Retina (tissue), 1 donor: Measurements from ENCODE around the gene DOK5.
A peak's percentile ranks its signal among the peaks of the same experiment; 100 is the strongest.

Experiments
- DNase-seq: peaks from one replicate; pipeline ENCODE4 v3.0.0-alpha.2; 2016

Gene DOK5

DNA sequence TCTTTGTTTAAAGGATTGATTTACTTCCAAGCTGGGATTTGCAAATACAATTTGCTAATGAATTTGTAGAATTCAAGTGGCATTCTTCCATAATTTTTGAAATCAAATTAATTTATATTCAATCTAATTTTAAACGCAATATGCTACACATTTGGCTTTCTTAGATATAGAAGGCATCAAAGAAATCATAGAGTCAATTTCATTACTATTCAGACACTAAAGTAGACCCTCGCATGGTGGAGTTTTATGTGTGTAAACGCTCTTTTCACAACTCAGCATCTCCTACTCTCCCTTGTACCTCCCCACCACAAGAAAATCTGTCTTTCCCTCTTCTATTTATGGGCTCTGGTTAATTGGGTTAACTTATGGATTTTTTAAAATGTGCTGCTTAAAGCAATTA lies 144.3 kb downstream of the DOK5 start:
- no peak for DNase-seq

DNA sequence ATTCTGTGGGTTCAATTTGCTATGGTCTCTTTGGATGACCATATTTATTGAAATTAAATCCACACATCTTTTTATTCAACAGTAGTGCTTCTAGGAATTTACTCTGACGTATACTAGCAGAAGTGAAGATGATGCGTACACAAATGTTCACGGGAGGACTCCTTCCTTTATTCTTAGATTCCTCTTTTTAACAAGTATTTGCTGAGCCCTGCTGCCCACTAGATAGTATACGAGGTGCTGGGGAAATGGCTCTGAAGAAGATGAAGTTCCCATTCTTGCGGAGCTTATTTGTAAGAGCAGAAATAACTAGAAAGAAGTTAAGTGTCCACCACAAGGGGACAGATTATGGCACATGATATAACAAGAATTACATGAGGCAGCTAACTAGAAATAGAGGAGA lies 145.2 kb downstream of the DOK5 start:
- no peak for DNase-seq

DNA sequence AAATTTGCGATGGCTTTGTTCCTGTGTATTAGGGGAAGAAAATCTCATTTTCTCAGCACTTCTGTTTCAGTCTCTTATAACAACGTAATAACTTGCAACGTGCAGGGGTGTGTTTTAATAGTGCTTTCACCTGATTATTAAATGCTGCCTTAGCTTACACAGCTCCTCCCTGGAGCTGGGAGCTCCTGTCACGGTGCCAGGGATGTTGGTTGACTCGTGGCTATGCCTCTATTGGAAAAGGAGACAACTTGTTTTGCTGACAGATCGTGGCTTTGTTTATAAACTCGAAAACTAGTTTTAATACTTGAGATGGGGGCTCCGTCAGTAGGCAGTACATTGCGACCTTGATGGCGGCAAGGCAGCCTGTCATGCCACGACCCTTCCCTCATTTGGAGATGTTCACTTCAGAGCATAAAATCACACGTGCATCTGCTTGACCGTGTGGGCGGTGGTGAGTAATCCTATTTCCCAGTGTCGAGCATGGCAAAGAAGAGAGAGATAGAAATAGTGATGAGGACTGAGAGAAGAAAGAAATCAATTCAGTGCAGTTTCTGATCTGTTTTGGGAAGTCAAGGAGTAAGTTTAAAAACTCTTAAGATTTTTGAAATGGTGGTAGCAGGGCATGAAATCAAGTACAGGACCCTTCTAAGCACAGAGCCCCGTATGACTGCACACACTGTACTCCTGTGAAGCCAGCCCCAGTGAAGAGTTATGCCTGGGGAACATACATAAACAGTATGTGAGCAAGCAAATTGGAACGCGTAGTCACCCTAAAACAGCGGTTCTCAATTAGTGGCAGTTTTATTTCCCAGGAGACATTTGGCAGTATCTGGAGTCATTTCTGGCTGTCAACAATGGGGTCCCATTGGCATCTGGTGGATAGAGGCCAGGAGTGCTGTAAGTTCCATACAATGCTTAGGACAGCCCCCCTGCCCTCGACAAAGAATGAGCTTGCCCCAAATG lies 147.2 kb downstream of the DOK5 start:
- DNase-seq = no peak

DNA sequence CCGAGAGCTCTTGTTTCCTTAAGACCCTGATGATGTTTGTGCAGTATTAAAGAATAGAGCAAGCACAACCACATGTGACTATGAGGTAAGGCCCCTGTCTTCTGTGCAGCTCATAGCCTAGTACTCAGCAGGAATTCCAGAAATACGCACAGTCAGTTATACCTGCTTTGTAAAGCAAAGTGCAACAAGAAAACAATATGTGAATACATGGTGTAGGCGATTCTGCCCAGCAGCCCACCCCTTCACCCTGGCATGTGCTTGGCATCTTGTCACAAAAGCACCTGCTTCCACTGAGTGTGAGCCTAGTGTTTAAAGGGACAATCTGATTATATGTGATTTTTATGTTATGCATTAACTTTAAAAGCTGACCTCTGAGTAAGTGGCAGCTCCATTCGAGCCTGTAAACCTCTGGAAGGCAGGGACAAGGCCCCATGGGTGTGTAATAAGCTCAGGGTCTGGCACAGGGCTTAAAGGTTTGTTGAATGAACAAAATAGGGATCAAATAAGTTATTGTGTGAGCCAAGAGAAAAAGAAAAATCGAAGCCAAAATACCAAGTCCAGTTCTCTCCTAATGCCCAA lies 148.7 kb downstream of the DOK5 start:
- no peak for DNase-seq

DNA sequence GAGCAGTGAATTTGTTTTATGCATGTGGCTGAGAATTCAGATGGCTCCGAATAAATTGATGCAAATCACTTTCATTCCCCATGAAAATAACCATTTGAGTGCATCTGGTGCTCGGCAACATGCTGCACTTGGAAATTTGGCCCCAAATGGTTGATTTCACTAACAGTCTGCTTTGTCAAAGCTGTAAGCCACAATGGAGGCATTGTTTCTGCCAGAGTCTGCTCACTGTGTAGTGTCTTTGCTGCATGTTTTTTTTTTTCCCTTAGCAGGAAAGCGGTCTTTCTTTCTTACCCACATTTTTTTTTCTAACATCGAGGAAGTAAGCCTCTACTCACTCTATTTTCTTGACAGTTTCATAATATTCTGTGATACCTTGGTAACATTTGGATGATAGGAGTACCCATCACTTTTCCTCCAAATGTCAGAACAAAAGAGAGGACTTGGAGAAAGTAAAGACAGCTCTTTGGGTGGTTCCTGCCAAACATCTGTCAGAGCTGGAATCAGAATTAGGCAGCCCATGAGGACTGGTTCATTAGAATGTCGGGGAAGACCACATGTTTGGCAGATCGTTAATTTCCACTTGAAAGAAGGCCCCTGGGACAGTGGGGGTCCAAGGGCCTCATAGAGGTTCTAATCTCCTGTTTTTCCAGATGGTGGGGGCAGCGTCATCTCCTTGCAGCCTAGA lies 149.5 kb downstream of the DOK5 start:
- DNase-seq = peak; percentile 77

DNA sequence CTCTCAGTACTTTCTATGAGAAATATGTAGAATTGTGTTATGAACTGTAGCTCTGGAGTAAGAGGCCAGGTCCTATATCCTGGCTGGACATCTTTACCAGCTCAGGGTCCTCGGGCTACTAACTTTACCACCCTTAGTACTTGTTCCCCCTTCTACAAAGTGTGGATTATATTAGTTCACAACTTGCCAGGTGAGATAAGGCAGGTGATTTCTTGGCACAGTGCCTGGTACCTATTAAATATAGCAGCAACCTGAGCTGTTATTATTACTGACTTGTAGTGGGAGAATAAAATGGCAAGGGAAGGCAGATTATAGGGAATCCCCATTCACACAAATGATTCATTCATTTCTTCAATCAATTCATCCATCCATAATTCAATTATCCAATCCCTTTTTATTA lies 150.1 kb downstream of the DOK5 start:
- no peak for DNase-seq

DNA sequence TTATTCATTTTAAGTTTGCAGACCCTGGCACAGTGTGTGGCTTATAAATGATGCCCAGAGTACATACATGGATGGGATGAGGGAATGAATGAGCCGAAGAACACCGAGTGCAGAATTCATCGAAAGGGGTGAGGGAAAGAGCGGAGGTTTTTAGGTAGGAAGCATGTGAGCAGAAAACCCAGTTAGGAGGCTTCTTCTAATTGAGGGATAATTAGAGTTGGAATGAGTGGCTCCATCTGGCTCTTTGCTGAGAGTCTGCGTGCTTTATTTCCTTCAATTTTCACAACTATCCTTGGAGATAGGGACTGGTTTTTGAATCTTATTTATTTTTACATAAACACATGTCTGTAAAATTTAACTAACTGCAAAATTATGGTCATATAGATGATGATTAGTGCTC lies 150.7 kb downstream of the DOK5 start:
- DNase-seq = no peak

DNA sequence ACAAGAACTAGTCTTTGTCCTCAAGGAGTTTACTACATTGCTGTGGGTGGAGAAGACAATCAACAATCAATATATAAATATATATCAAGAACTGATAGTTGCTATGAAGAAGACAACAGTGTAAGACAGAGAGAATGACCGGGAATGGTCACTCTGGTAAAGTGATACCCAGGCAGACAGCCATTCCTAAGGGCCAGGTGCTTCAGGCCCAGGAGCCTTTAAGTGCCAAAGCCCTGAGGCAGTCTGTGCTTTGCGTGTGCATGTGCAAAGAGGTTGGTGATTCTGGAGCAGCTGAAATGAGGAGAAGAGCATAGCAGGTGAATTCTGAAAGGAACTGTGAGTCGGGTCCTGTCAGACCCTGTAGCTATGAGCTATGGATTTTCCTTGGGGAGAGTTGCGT lies 154.2 kb downstream of the DOK5 start:
- DNase-seq = no peak

DNA sequence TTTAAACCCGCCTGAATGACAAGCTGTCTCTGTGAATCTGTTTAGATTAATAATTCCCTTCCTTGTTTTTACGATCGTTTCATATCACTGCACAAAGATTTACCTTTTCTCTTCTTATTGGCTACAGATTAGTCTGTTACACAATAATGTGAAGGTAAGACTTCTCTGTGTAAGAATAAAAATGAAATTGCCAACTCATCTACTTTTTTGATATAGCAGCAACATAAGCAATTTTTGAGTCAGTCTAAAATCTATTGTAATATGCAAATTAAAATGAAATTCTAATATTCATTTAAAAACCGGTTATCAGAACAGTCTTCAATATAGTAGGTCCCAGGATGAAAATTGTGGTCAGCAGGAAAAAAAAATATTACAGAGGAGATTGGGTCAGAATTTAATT lies 155.2 kb downstream of the DOK5 start:
- no peak for DNase-seq

DNA sequence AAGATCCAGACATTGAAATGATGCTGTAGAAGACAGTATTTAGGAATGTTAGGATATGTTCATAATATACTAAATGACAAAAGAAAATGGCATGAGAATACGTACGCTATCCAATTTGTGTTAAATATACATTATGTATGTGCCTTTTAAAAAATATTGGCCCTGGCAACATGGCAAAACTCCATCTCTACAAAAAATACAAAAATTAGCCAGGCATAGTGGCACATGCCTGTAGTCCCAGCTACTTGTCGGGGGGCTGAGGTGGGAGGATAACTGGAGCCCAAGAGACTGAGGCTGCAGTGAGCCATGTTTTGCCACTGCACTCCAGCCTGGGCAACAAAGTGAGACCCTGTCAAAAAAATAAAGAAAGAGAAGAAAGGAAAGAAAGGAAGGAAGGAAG lies 155.7 kb downstream of the DOK5 start:
- no peak for DNase-seq

DNA sequence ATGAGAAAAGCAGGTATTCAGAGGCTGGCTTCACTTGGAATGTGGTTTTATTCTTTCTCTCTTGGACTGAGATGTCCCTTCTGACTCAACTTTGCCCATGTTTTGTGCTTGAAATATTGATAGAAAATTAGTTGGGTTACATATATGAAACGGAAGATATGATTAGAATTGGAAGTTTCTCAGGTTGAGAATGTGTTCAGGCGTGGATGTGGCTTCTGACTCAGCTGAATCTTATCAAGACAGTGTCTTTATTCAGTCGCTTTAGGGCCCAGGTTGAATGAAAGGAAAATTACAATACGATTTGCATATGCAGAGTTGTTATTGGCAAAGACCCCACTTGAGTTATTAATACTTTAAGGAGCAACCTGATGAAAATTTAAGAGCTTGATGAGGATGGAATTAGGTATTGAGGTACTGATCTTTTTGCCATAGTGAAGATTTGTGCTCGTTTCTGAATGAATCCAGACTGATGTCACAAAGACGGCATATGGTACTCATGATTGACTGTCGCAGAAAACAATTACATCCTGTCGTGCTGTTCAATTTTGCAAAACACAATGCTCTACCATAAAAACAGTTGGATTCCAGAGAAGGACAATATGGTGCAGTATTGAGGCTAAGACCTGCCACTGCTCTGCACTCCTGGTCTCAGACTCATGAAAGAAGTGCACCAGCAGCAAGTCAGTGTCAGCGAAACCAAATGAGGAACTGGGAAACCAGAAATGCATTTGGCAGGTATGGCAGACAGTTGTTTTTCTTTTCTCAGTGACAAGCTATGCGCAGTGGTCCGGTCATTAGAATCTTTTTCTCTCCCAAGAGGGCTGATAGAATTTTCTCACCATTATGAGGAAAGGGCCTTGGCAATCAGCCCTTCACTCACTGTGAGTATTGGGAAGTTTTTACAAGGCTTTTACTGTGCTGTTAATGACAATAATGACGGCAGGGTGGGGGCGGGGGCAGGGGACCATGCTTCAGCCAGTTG lies 158.3 kb downstream of the DOK5 start:
- no peak for DNase-seq

DNA sequence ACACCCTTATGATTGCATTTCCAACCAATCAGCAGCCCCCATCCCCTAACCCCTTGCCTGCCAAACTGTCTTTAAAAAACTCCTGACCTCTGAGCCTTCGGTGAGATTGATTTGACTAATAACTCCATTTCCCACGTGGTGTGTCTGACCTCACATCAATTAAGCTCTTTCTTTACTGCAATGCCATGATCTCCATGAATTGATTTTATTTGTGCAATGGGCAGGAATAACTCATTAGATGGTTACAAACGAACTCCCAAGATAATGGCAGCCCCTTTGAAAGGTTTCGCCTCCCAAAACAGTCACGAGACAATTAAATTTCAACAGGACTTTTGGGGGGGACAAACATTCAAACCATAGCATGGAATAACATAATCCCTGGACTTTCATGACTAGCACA lies 161.2 kb downstream of the DOK5 start:
- DNase-seq = no peak

DNA sequence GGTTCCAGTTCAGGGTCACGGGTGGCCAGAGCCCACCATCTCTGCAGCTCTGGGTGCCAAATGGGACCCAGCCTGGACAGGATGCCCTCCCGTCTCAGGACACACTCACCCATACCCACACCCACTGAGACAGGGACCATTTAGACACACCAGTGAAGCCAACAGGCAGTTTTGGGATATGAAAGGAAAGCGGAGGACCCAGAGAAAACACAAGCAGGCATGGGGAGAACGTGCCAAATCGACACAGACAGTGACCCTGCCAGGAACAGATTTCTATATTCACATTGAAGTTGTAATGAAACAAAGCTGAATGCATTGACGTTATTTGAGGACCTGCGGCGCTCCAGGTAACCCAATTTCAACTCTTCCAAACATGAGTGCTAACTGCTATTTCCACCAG lies 164.5 kb downstream of the DOK5 start:
- DNase-seq = no peak

DNA sequence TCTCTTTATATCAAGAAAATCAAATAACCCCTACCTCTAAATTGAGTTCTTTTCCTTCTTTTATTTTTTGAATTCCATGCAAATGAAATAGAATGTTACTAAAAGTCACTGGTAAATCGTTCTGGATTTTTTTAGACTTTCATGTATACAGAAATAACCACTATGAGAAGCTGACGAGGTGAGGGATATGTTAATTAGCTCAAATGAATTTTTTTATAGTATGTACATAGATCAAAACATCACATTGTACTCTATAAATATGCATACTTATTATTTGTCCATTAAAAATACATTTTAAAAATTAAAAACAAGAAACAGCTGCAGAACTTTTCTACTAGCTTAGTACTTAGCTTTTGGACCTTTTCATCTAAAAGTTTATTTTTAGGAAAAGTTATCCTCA lies 165.4 kb downstream of the DOK5 start:
- no peak for DNase-seq

DNA sequence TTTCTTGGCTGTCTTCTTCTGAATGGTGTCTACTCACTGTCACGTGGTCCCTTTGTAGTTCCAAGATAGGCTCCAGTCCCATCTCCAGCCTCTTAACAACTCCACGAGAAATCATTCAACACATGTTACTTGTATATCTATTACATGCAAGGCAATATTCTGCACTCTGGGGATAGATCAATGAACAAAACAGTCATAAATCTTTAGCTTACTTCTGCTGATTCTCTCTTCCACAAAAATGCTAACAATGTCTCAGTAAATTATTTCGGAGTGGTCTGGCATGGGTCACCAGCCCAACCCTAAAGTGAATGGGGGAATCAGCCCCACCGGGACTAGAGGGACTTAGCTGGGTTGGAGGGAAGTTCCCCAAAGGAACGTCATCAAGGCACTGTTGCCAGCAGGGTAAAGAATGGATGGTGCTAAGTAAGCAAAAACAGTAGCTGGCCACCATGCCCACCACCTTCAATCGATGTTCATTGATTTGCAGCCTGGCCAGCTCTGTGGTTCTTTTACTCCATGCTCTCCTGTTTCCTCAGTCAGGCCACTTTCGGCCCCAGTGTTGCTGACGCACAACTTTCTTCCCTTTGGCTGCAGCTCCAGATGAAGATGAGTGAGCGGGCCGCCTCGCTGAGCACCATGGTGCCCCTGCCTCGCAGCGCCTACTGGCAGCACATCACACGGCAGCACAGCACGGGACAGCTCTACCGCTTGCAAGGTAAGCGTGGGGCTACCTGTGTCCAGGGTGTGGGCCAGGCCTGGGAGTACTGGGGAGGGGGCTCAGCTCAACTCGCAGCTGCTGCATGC lies 167.7 kb downstream of the DOK5 start:
- no peak for DNase-seq

DNA sequence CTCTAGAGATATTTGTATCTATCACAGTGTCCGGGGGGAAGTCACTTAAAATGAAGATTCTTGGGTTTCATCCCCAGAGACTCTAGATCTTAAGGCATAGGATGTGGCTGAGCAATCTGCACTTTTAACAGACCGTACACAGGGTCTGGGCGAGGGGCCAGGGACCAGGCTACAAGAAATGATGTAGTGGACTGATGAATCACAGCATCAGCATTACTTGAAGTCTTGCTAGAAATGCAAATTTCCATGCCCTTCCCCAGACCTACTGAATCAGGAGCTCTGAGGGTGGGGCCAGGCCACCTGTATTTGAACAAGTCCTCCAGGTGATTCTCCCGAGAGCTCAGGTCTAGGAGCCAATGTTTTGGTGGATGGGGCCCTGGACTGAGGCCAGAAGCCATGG lies 168.4 kb downstream of the DOK5 start:
- DNase-seq = no peak

DNA sequence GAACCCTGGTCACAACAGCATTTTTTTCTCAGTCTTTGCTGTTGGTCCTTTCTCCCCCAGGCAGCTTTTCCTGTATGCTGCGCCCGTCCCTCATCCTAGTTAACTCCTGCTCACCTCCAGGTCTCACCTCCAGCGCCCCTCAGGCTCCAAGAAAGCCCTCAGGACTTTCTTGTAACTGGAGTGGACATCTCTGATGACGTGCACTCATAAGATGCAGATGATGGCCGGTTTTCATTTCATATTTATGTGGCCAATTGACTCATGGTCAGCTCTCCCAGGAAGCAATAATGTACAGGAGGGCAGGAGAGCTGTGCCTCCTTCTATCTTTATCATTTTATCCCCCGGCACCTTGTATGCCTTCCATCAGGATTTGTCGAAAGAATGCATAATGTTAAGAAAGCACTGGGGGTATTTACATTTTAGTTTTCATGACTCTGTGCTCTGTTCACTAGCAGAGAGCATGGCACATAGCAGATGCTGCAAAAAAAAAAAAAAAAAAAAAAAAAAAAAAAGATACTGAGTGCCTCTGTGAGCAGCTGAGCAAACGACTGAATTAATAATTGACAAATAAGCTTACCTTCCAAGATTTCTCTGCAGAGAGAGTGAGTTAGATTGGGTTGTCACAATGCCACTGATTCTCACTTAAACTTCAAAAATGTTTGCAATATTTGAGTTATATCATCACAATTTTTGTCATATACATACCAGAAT lies 170.2 kb downstream of the DOK5 start:
- no peak for DNase-seq

DNA sequence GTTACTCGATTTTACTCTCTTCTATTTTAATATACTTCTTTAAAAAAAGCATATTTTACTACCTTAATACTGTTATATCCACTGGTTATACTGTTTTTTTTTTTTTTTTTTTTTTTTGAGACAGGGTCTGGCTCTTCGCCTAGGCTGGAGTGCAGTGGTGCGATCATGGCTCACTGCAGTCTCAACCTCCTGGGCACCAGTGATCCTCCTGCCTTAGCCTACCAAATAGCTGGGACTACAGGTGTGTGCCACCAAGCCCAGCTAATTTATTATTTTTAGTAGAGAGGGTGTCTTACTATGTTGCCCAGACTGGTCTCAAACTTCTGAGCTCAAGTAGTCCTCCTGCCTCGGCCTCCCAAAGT lies 170.7 kb downstream of the DOK5 start:
- no peak for DNase-seq

DNA sequence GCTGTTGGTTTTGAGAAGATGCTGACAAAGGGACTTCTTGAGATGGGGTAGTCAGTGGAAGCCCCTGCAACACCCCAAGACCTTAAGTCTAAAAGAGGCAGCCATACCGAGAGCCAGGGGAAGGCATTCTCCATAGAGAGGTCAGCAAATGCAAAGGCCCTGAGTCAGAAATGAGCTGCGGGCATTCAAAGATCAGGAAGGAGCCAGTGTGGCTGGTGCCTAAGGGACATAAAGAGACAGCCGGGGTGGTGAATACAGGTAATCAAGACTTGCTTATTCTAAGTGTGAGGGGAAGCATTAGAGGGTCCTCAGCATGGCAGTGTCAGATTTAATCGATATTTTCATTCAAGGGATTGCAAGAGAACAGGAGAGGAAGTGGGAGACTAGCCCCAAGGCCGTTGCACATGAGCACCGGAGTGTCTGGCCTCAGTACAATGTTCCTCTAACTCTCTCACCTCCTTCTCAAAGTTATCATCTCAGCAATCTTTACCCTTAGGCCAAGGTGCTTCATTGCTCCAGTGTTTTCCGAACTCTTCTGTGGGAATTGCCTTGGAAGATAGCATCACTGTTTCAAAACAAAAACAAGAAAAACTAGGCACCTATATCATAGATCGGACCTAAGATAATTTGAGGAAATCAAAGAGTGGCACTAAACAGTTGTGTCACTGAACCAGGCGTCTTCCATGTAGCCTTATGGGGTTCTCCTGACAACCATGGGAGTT lies 173.2 kb downstream of the DOK5 start:
- no peak for DNase-seq

DNA sequence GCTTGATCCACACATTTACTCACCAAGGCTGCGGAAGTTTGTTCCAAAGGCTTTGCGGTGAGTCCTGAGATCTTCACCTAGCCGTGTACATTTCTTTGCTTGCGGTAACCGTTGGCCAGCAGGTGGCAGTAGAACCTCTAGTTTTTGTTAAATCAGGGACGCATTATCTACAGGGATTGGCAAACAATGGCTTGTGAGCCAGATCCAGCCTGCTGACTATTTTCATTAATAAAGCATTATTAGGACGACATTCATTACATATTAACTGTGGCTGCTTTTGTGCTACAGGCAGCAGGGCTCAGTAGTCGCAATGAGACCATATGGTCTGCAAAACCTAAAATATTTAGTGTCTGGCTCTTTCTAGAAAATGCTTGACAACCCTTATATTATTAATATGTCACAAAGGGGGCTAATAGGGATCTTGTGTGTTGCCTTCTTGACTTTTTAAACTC lies 174.1 kb downstream of the DOK5 start:
- peak; percentile 81 for DNase-seq
